Stomach (tissue), 9 donors: ENCODE data around the gene TPRG1. TPM values are rescaled to one million over a fixed set of nuclear protein-coding genes. Genes with fewer than 3 reads are reported as not detected.

Experiments
- DNase-seq, 2 donors: peaks; one replicate each; pipeline versions ENCODE4 v3.0.0 to v3.0.0-alpha.2; 2013 to 2019
- H3K27ac ChIP-seq, 5 donors: fragments of 200-600 bp in 4 of 5; sonication (generic) in 4 of 5; one replicate each; pipeline ENCODE4 v1.5.1; 2013 to 2019; ENCODE audit warnings: mild to moderate bottlenecking in 1 of 5, moderate library complexity in 1 of 5
- H3K27me3 ChIP-seq, 3 donors: fragments of 200-600 bp; sonication (generic); one replicate each; pipeline ENCODE4 v1.5.1; 2017 to 2019; ENCODE audit warnings: mixed run types in 1 of 3
- H3K36me3 ChIP-seq, 4 donors: fragments of 200-600 bp; sonication (generic); 1 replicate in 3 of 4; 2 replicates in 1 of 4; pipeline ENCODE4 v1.5.1; 2016 to 2019
- H3K4me1 ChIP-seq, 4 donors: fragments of 200-600 bp; sonication (generic); one replicate each; pipeline ENCODE4 v1.5.1; 2016 to 2019
- H3K4me3 ChIP-seq, 4 donors: fragments of 200-600 bp; sonication (generic) in 3 of 4; one replicate each; pipeline ENCODE4 v1.5.1; 2016 to 2019; ENCODE audit warnings: mild to moderate bottlenecking in 1 of 4
- H3K9me3 ChIP-seq, 4 donors: fragments of 200-600 bp; sonication (generic); one replicate each; pipeline ENCODE4 v1.5.1; 2016 to 2019
- CTCF ChIP-seq, 7 experiments: fragments of 450-650 bp in 4 of 7; fragments of 200-600 bp in 3 of 7; sonication (generic) in 3 of 7; IDR thresholded peaks; one replicate each; pipeline ENCODE4 v1.5.1; 2016 to 2019; ENCODE audit warnings: antibody characterized with exemption in 7 of 7, control low read depth in 2 of 7, mild to moderate bottlenecking in 1 of 7
- EP300 ChIP-seq: sonication (generic); formaldehyde crosslinking; IDR thresholded peaks from one replicate; pipeline ENCODE4 v1.6.1; 2017; ENCODE audit warnings: antibody characterized with exemption
- POLR2A ChIP-seq, 4 donors: fragments of 450-650 bp; IDR thresholded peaks; one replicate each; pipeline ENCODE4 v1.6.1; 2016; ENCODE audit warnings: antibody characterized with exemption in 4 of 4, control low read depth in 2 of 4, mild to moderate bottlenecking in 1 of 4, moderate library complexity in 1 of 4
- POLR2AphosphoS5 ChIP-seq, 3 donors: sonication (generic); formaldehyde crosslinking; IDR thresholded peaks; one replicate each; pipeline ENCODE4 v1.6.1; 2016; ENCODE audit warnings: antibody characterized with exemption in 3 of 3
- WGBS, 5 donors: extraction: QIAGEN DNeasy Blood & Tissue Kit in 3 of 5; methylation state at CpG; one replicate each; pipeline versions ENCODE4 v1.1.5 to v1.1.7; 2013 to 2018; 5-methylcytosine and 5-hydroxymethylcytosine counted together
- intact Hi-C: fragments of 100-400 bp; cut with DNase I; formaldehyde crosslinking; loops from one replicate; pipeline ENCODE4 v1.15.1; 2023; ENCODE audit warnings: low total_unique reads
- polyA plus RNA-seq, 3 donors: library from polyadenylated mRNA; stranded (reverse); fragments of 200-250 nt; gene quantifications; one replicate each; pipeline ENCODE4 v1.2.3, GENCODE V29; 2013
- total RNA-seq, 5 donors: library from RNA; depleted of rRNA; stranded (reverse); fragments of >200 nt; gene quantifications; one replicate each; pipeline versions ENCODE4 v1.1.0 to v1.2.3, GENCODE V29; 2014 to 2016
- donor health status: healthy with polysubstance abuse.
- donor health status: Bipolar disorder and iron deficiency.
- donor health status: healthy.

The TPRG1 gene
- total and polyA plus RNA-seq, 8 donors: 1.2 to 20.9 (median 3.7) TPM

- Histone ChIP-seq H3K4me1 (no peaks in the 10 kb centered on the region), H3K27me3 (no peaks in the 10 kb centered on the region), H3K4me3 (no peak overlapping the region), H3K27ac (no peak overlapping the region), H3K36me3 (no peaks in the 10 kb centered on the region), H3K9me3 (no peaks in the 10 kb centered on the region)
- TF ChIP-seq POLR2AphosphoS5 (IDR thresholded peaks at IDR 0.05) (no peak), POLR2A (IDR thresholded peaks at IDR 0.05) (no peak), CTCF (IDR thresholded peaks at IDR 0.05) (no peak), EP300 (no peak)
- DNase-seq: no peak
- intact Hi-C loops: no loop called here
- 49 to 79% (median 60%) methylated on average over 2 of the region's 2 CpGs for WGBS, 5 donors
Measured at GRCh38 chr3:189361103-189361835, 189.5 kb downstream of the TPRG1 start.

GRCh38 chr3:189363590-189364255 lies 192.0 kb downstream of the TPRG1 start:
- no peaks in the 10 kb centered on the region for H3K36me3 ChIP-seq
- 53 to 63% (median 60%) methylated on average over 3 of the region's 3 CpGs for WGBS, 5 donors

GRCh38 chr3:189365609-189366564 lies 194.1 kb downstream of the TPRG1 start:
- DNase-seq: no peak
- intact Hi-C loops: no loop called here

More at GRCh38 chr3:189363590-189364255, 192.0 kb downstream of the TPRG1 start:
- no peak overlapping the region for H3K4me3 ChIP-seq
- TF ChIP-seq EP300 (no peak), POLR2AphosphoS5 (IDR thresholded peaks at IDR 0.05) (no peak), POLR2A (IDR thresholded peaks at IDR 0.05) (no peak), CTCF (IDR thresholded peaks at IDR 0.05) (no peak)
- H3K27ac ChIP-seq: no peak overlapping the region
- H3K27me3 ChIP-seq: no peaks in the 10 kb centered on the region
- no peak for DNase-seq
- H3K9me3 ChIP-seq: no peaks in the 10 kb centered on the region
- no peaks in the 10 kb centered on the region for H3K4me1 ChIP-seq
- intact Hi-C loops: no loop called here

More at GRCh38 chr3:189365609-189366564, 194.1 kb downstream of the TPRG1 start:
- Histone ChIP-seq H3K27me3 (no peaks in the 10 kb centered on the region), H3K36me3 (no peaks in the 10 kb centered on the region), H3K4me1 (no peaks in the 10 kb centered on the region), H3K9me3 (no peaks in the 10 kb centered on the region), H3K27ac (no peak overlapping the region), H3K4me3 (no peak overlapping the region)
- TF ChIP-seq POLR2A (IDR thresholded peaks at IDR 0.05) (no peak), POLR2AphosphoS5 (IDR thresholded peaks at IDR 0.05) (no peak), CTCF (IDR thresholded peaks at IDR 0.05) (no peak), EP300 (no peak)
- 79 to 88% (median 86%) methylated on average over 3 of the region's 3 CpGs for WGBS, 5 donors
